PFSK-1 (cell line): Measurements from ENCODE around the gene AADACL4.

Experiments
- FOXP2 ChIP-seq: optimal IDR thresholded peaks from 2 replicates; pipeline ENCODE3; 2011; ENCODE audit warnings: borderline replicate concordance, control low read depth, inconsistent platforms; ENCODE audit not compliant: insufficient read depth; ENCODE audit errors: extremely low read length, extremely low read depth
- POLR2AphosphoS5 ChIP-seq: IDR thresholded peaks from 2 replicates; pipeline ENCODE4 v1.6.1; 2012; ENCODE audit warnings: low read depth, mild to moderate bottlenecking, control low read depth, low read length, moderate library complexity
- REST ChIP-seq, 2 experiments: IDR thresholded peaks; 2 replicates each; pipeline versions ENCODE4 v1.6.1 to v1.8.0; 2011 to 2012; ENCODE audit warnings: low read depth in 2 of 2, low read length in 2 of 2, control low read depth in 1 of 2, inconsistent platforms in 1 of 2, mild to moderate bottlenecking in 1 of 2, moderate library complexity in 1 of 2; ENCODE audit not compliant: insufficient read depth in 1 of 2
- SIN3A ChIP-seq: IDR thresholded peaks from 2 replicates; pipeline ENCODE4 v1.6.1; 2012; ENCODE audit warnings: mild to moderate bottlenecking, low read length, moderate library complexity, borderline replicate concordance; ENCODE audit not compliant: insufficient read depth
- TAF1 ChIP-seq: IDR thresholded peaks from 2 replicates; pipeline ENCODE4 v1.6.1; 2012; ENCODE audit warnings: low read length, control low read depth, borderline replicate concordance; ENCODE audit not compliant: insufficient read depth

The AADACL4 gene

GRCh38 chr1:12657060-12657884, 13.4 kb downstream of the AADACL4 start:
- TF ChIP-seq POLR2AphosphoS5 = no peak
- no peak for TF ChIP-seq SIN3A
- TF ChIP-seq TAF1 = no peak
- no peak for TF ChIP-seq REST (IDR thresholded peaks at IDR 0.05; ENCODE audit: insufficient read depth in 1 of 2, low read depth in 2 of 2, low read length in 2 of 2)
- TF ChIP-seq FOXP2 = no peak

GRCh38 chr1:12658531-12659453, 14.9 kb downstream of the AADACL4 start:
- TF ChIP-seq TAF1 = no peak
- no peak for TF ChIP-seq SIN3A
- TF ChIP-seq POLR2AphosphoS5 = no peak
- TF ChIP-seq FOXP2 = no peak
- no peak for TF ChIP-seq REST (IDR thresholded peaks at IDR 0.05; ENCODE audit: insufficient read depth in 1 of 2, low read depth in 2 of 2, low read length in 2 of 2)

- no peak for TF ChIP-seq FOXP2
- no peak for TF ChIP-seq SIN3A
These were observed 17.8 kb downstream of the AADACL4 start for GRCh38 chr1:12661606-12662219.

GRCh38 chr1:12662556-12662955, 18.7 kb downstream of the AADACL4 start:
- TF ChIP-seq REST (IDR thresholded peaks at IDR 0.05; ENCODE audit: insufficient read depth in 1 of 2, low read depth in 2 of 2, low read length in 2 of 2) (no peak), FOXP2 (no peak), SIN3A (no peak), TAF1 (no peak), POLR2AphosphoS5 (no peak)

- TF ChIP-seq SIN3A (no peak), POLR2AphosphoS5 (no peak), FOXP2 (no peak), TAF1 (no peak), REST (IDR thresholded peaks at IDR 0.05; ENCODE audit: insufficient read depth in 1 of 2, low read depth in 2 of 2, low read length in 2 of 2) (no peak)
These were observed 21.6 kb downstream of the AADACL4 start for GRCh38 chr1:12665511-12665910.
